GM18909 (cell line): ENCODE data around the gene PCSK9.

ENCODE experiments used
- ATAC-seq: cut with Tn5 transposase; IDR thresholded peaks from one replicate; pipeline ENCODE4 v1.9.1; 2021; ENCODE audit warnings: mild to moderate bottlenecking; ENCODE audit not compliant: unreplicated experiment, poor library complexity

Gene PCSK9

GRCh38 chr1:55041613-55042012 is 2.3 kb downstream of the PCSK9 start:
- ATAC-seq = no peak

DNA sequence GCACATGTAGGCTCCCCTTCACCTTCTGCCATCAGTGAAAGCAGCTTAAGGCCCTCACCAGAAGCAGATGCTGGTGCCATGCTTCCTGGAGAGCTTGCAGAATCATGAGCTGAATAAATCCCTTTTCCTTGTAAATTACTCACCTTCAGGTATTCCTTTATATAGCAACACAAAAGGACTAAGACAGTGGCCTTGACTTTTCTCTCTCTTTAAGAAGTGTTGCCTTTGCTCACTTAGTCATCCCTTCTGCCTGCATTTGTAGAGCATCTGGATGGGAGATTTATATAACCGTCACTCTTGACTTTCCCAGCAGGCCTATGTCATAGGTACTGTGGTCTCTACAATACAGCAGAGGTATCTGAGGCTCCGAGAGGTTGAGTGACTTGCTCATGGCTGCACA is 3.7 kb downstream of the PCSK9 start:
- ATAC-seq = no peak

DNA sequence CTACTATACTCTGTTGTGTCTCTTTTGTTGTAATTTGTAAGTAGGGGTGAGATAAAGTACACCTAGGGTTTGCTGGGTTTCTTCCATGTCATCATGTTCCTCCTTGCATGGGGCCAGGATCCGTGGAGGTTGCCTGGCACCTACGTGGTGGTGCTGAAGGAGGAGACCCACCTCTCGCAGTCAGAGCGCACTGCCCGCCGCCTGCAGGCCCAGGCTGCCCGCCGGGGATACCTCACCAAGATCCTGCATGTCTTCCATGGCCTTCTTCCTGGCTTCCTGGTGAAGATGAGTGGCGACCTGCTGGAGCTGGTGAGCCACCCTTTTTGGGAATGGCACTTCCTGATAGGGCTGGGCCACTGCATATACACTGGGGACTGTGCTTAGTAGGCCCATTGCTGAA is 4.4 kb downstream of the PCSK9 start:
- no peak for ATAC-seq

GRCh38 chr1:55044617-55045397 is 5.5 kb downstream of the PCSK9 start:
- no peak for ATAC-seq

GRCh38 chr1:55045430-55045829 is 6.1 kb downstream of the PCSK9 start:
- ATAC-seq = no peak

DNA sequence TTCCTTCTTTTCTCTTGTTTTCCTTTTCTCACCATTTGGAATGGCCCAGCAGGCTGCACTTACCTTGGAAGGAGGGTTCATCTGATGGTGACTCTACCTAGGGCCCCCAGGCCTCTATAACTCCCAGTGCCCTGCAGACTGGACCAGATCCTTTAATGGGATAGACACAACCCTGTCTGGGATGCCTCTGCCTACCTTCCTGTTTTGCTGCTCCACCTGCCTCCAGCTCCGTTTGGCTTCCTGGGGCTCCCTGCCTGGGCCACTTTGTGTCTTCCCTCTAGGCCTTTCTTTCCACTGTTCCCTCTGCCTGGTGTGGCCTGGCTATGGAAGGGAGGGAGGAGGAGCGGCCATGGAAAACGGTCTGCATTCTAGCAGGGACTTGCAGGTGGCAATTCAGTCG is 7.5 kb downstream of the PCSK9 start:
- ATAC-seq = no peak

- ATAC-seq = no peak
Measured at GRCh38 chr1:55047611-55048010, 8.3 kb downstream of the PCSK9 start.

DNA sequence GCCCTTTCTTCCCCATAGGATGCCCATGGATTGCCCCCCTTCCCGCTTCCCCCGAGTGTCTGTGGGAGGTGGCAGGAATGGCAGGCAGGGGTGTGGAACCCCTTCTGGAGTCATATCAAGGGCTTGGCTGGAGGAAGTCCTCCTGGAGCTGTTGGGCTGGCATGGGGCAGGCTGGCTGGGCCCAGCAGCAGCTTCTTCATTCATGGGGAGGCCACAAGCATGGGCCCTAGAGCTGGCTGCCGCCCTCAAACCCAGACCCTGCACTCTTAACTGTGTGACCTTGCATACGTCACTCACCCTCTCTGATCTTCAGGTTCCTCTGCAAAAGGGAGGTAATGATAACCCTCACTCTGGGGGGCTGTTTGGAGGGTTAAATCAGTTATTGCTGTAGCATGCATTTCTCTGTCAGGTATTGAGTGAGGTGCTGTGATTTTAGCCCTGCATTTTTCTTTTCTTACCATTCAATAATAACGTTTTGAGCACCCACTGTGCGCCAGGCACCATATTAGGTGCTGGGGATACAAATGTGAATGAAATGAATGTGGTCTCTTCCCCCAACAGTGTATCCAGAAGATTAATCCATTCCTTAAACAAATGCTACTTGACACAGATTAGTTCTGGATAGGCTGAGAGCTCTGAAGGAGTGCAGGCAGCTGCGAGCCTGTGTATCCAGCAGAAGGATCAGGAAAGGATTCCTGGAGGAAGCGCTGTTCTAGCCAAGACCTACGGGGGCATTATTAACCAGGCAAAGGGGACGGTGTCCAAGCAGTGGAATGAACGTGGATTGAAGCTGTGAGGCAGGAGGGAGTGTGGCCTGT is 9.3 kb downstream of the PCSK9 start:
- no peak for ATAC-seq

- no peak for ATAC-seq
Measured at GRCh38 chr1:55049271-55049913, 10.0 kb downstream of the PCSK9 start.

GRCh38 chr1:55049914-55050278 is 10.5 kb downstream of the PCSK9 start:
- ATAC-seq = no peak

GRCh38 chr1:55050283-55050682 is 10.9 kb downstream of the PCSK9 start:
- ATAC-seq = no peak

DNA sequence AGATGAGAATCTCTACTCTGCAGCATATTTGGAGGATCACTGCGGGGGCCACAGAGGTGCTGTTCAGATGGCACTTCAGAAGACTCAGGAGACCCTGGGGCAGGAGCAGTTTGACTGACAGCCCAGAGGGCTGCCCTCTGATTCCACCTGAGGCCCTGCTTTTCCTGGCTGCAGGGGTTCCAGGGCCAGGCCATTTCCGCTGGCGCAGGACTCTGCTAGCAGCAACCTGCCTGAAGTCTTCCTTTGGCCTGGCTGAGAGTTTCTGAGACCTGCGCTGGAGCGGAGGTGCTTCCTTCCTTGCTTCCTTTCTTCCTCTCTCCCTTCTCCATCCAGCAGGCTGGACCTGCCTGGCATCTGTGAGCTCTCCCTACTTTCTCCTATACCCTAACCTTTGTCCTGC is 11.8 kb downstream of the PCSK9 start:
- no peak for ATAC-seq

- no peak for ATAC-seq
Measured at GRCh38 chr1:55051621-55052020, 12.3 kb downstream of the PCSK9 start.

- no peak for ATAC-seq
Measured at GRCh38 chr1:55052221-55053142, 13.1 kb downstream of the PCSK9 start.

- ATAC-seq = no peak
Measured at GRCh38 chr1:55053265-55053954, 14.1 kb downstream of the PCSK9 start.

DNA sequence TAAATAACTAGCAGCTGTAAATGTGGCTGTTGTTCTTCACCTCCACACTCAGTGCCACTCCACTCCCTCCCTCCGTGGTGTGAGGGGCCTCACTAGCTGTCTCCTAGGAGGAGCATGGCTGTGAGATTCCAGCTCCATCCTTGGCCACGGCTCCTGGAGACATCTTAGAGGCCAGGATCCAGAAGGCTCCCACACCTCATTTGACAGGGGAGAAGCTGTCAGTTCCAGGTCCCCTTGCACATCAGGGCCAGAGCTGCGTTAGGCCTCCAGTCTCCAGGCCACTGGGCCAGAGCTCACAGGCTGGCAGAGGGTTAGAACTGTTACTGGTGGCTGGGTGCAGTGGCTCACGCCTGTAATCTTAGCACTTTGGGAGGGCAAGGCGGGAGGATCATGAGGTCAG is 15.0 kb downstream of the PCSK9 start:
- no peak for ATAC-seq

DNA sequence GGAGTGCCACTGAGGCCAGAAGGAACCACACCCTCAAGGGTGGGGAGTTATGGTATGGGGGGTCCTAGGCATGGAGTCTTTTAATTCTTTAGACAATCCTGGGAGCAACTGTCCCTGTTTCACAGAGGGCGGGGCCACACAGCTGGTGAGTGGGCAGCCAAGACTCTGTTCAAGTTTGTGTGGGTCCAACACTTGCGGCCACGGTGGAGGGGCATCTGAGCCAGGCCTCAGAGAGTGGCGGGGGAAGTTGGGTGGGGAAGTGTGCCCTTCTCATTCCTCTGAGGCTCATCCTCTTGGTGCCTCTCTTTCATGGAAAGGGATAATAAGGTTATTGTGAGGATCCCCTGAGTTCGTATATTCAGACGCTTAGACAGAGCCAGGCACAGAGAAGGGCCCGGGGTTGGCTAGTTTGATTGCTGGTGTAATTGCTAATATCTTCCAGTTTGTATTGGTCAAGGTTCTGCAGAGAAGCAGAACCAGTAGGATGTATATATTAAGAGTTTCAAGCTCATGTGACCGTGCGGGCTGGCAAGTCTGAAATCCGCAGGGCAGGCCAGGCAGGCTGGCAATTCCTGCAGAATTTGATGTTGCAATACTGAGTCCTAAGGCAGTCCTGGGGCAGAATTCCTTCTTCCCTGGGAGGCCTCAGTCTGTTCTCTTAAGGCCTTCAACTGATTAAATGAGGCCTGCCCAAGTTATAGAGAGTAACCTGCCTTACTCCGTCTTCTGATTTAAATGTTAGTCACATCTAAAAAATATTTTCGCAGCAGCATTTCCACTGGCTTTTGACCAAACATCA is 15.9 kb downstream of the PCSK9 start:
- no peak for ATAC-seq

GRCh38 chr1:55055951-55056631 is 16.7 kb downstream of the PCSK9 start:
- no peak for ATAC-seq
